Measurements from ENCODE around the gene KRTAP17-1.
"Not testable (repeated sequence)": the region's sequence is repeated elsewhere in the genome, so short reads cannot be mapped to it uniquely, and the experiment has no call there.

KRTAP17-1 gene

GRCh38 chr17:41302981-41303380, 12.5 kb downstream of the KRTAP17-1 start:
- DNase-seq (ENCODE audit: low spot score) = no peak

DNA sequence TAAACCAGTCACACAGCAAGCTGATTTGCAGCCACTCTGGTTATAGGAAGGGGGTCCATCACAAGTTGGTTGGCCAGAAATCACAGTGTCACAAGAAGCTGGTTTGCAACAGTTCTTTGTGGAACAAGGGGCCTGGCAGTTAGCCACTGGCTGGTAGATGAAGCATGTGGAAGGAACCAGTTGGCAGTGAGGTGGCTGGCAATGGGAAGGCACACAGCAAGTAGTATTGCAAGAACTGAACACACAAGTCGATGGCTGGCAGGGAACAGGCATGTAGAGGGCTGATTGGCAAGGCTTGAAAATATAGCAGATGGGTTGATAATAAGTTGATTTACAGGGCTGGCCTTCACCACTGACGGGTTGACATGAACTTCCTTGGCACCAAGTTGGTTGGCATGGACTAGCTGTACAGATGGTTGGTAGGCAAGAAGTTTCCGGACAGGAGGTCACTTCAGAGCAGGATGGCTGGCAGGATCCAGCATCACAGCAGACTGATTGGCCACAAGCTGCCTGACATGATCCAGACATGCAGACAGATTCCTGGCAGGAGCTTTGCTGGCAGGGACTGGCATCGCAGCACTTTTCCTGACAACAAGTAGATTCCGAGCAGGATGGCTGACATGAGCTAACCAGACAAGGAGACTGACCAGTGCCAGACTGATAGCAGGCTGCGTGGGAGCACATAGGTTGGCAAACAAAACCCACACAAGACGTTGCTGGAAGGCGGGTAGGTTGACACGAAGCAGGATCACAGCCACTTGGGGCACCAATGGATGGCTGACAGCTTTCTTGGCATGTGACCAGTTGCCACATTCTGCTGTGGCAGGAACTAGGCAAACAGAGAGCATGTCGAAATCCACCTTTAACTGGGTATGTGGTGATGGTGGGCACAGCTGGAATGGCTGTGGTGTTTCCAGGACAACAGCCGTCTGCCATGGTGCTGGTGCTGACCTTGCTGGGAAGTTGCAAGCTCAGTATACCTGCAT, 13.3 kb downstream of the KRTAP17-1 start, which contains the start of gene KRTAP29-1:
Gene KRTAP29-1 (minus strand): TSS at position 936 of the 986 bp plus-strand sequence. CDS start 0 bp downstream, at position 936.
- no peak for DNase-seq (ENCODE audit: low spot score)

- no peak for DNase-seq (ENCODE audit: low spot score)
These were observed 14.2 kb downstream of the KRTAP17-1 start for GRCh38 chr17:41301204-41301790.

DNA sequence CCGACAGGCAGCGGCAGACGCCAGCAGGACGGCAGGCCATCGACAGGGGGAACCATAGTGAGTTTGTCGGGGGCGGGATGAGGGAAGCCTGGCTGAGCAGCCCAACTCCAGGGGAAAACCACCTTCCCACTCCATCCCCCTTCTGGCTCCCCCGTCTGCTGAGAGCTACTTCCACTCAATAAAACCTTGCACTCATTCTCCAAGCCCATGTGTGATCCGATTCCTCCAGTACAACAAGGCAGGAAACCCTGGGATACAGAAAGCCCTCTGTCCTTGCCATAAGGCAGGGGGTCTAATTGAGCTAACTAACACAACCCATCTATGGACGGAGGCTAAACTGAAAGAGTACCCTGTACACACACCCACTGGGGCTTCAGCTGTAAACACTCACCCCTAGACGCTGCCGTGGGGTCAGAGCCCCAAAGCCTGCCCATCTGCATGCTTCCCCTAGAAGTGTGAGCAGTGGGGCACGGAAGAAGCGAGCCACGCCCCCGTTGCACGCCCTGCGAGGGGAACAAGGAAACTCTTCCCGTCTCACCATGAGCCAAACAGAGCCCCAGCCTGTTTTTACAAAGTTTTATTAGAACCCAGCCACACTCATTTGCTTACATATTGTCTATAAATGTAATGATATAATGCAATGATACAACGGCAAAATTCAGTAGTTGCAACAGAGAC, 16.9 kb downstream of the KRTAP17-1 start:
- no peak for DNase-seq (ENCODE audit: low spot score)

GRCh38 chr17:41296846-41297245, 18.7 kb downstream of the KRTAP17-1 start:
- DNase-seq (ENCODE audit: low spot score) = no peak

DNA sequence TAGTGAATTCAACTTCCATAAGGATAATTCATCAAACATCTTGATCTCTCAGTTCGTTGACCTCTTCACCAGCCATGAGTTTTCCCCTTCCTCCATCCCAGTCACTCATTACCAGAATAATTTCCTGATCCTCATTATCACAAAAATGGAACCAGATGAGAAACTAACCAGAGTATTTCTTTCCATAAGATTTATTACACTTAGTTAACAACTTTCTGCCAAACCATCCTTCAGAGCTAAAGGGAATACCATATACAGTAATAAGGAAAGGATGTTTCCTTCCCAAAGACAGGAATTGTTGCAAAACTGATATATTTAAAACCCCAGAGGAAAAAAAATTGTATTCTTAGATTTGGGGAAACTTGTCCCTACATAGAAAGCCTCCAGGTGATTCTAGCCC, 21.5 kb downstream of the KRTAP17-1 start:
- DNase-seq (ENCODE audit: low spot score) = no peak

GRCh38 chr17:41287050-41287449, 28.5 kb downstream of the KRTAP17-1 start:
- no peak for DNase-seq (ENCODE audit: low spot score)

- no peak for DNase-seq (ENCODE audit: low spot score)
These were observed 31.0 kb downstream of the KRTAP17-1 start for GRCh38 chr17:41284546-41284945.

- DNase-seq (ENCODE audit: low spot score) = no peak
These were observed 31.5 kb downstream of the KRTAP17-1 start for GRCh38 chr17:41284043-41284442.

- DNase-seq (ENCODE audit: low spot score) = no peak
These were observed 37.1 kb downstream of the KRTAP17-1 start for GRCh38 chr17:41278176-41278955.

GRCh38 chr17:41275648-41276190, 39.8 kb downstream of the KRTAP17-1 start, which contains the start of gene KRTAP9-7:
TSS of gene KRTAP9-7 (plus strand) at chr17:41275698. CDS start at chr17:41275698, 0 bp downstream.
- DNase-seq (ENCODE audit: low spot score) = not testable (repeated sequence)

GRCh38 chr17:41271858-41272257, 43.7 kb downstream of the KRTAP17-1 start:
- no peak for DNase-seq (ENCODE audit: low spot score)

DNA sequence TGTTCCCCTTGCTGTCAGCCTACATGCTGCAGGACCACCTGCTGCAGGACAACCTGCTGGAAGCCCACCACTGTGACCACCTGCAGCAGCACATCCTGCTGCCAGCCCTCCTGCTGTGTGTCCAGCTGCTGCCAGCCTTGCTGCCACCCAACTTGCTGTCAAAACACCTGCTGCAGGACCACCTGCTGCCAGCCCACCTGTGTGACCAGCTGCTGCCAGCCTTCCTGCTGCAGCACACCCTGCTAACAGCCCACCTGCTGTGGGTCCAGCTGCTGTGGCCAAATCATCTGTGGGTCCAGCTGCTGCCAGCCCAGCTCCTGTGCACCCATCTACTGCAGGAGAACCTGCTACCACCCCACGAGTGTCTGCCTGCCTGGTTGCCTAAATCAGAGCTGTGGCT, 44.2 kb downstream of the KRTAP17-1 start:
- not testable (repeated sequence) for DNase-seq (ENCODE audit: low spot score)

GRCh38 chr17:41267711-41268110, 47.8 kb downstream of the KRTAP17-1 start:
- no peak for DNase-seq (ENCODE audit: low spot score)

GRCh38 chr17:41265078-41265477, 50.4 kb downstream of the KRTAP17-1 start, which contains the start of gene KRTAP9-6:
TSS of gene KRTAP9-6 (plus strand) at chr17:41265378. CDS start at chr17:41265378, 0 bp downstream.
- no peak for DNase-seq (ENCODE audit: low spot score)

Measured in HuH-7.5 (cell line).